Limb (tissue), 2 donors: ENCODE data around the gene LIAS.

Source experiments
- DNase-seq, 2 donors: peaks; one replicate each; pipeline ENCODE4 v3.0.0-alpha.2; 2016; ENCODE audit errors: extremely low spot score in 2 of 2

Gene LIAS

GRCh38 chr4:39528061-39528465 is 69.2 kb downstream of the LIAS start:
- DNase-seq = peak in 1 of 2 donors; percentile 40
